GM10248 (cell line): Measurements from ENCODE around the gene FAM217B.

Source experiments
- CTCF ChIA-PET: fragments of 300-600 bp; sonication (Branson Sonifier 250); formaldehyde crosslinking; extraction: SDS; loops from one replicate; lab custom pipeline; 2021; ENCODE audit warnings: antibody characterized with exemption; lab: Yijun Ruan, JAX
- POLR2A ChIA-PET: fragments of 350-650 bp; sonication (Branson Sonifier 250); formaldehyde crosslinking; extraction: SDS; loops from one replicate; lab custom pipeline; 2020; ENCODE audit warnings: antibody characterized with exemption; lab: Yijun Ruan, JAX
- DNase-seq: peaks from one replicate; pipeline ENCODE4 v3.0.0; 2012; ENCODE audit errors: extremely low spot score
- TF ChIP-seq, protein P1 (sequence below): IDR thresholded peaks from 2 replicates; pipeline ENCODE4 v1.5.1; 2012; ENCODE audit warnings: mild to moderate bottlenecking, low read depth; ENCODE audit errors: extremely low read depth, missing control alignments, control extremely low read depth

The FAM217B gene, protein sequence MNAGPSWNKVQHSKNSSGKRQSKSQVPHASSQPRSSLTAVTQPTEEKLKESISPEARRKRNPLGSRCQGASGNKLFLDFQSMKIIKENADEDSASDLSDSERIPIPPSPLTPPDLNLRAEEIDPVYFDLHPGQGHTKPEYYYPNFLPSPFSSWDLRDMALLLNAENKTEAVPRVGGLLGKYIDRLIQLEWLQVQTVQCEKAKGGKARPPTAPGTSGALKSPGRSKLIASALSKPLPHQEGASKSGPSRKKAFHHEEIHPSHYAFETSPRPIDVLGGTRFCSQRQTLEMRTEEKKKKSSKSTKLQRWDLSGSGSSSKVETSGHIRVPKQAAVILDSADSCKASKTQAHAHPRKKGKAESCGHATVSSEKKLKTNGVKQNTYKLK

DNA sequence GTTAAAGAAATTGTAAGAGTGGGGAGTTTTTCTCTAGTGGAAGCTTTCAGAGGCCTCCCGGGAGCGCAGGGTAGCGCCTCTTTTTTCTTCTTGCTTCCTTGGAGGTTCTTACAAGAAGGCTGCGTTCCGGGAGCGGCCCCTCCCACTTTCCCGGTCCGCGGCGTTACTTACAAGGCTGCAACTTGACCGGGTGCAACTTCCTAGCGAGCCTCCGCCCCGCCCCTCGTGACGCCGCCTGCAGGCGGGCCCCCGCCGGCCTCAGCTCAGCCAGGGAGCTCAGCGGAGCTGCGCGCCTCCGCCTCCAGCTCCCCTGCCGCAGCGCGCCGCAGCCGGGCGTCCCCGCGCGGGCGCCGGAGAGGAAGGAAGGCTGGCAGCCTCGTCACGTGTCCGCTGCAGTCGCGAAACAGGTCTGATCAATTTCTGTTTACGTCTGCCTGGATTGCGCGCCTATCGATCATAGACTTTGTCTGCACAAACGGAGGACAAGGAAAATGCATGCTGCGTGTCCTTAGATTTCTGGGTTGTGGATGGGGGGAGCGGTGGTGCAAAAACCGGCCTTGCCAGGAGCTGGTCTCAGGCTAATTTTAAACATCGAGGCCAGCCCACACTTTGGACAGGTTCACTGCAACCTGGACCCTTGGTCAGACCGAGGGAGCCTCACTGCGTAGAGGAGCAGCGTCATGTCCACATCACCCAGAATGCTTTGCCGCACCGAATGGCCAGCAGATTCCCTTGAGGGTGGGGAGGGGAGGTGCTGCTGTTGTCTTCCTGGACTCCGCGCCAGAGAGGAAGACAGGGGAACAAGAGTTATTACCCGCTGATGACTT lies at the start of gene FAM217B, which contains the start of gene PPP1R3D:
Gene FAM217B, plus strand, starts transcription at position 261 of the 827 bp plus-strand sequence. CDS start 3,555 bp downstream, outside the sequence.
Gene PPP1R3D, minus strand, starts transcription at position 177 of the 827 bp plus-strand sequence. CDS start 374 bp downstream, outside the sequence.
- CTCF ChIA-PET, result interaction anchor here (0.9 to 2.8 kb wide), 13 partner anchors 8 to 157 kb away, joined by 3 to 11 read pairs (median 5); no protein-coding TSS in a partner anchor
- DNase-seq, result peak; percentile 97
- POLR2A ChIA-PET, result interaction anchor here (0.6 kb wide), 1 partner anchor 101 kb away, joined by 3 read pairs; no protein-coding TSS in a partner anchor
- TF ChIP-seq, protein P1, sequence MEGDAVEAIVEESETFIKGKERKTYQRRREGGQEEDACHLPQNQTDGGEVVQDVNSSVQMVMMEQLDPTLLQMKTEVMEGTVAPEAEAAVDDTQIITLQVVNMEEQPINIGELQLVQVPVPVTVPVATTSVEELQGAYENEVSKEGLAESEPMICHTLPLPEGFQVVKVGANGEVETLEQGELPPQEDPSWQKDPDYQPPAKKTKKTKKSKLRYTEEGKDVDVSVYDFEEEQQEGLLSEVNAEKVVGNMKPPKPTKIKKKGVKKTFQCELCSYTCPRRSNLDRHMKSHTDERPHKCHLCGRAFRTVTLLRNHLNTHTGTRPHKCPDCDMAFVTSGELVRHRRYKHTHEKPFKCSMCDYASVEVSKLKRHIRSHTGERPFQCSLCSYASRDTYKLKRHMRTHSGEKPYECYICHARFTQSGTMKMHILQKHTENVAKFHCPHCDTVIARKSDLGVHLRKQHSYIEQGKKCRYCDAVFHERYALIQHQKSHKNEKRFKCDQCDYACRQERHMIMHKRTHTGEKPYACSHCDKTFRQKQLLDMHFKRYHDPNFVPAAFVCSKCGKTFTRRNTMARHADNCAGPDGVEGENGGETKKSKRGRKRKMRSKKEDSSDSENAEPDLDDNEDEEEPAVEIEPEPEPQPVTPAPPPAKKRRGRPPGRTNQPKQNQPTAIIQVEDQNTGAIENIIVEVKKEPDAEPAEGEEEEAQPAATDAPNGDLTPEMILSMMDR, result no peak

DNA sequence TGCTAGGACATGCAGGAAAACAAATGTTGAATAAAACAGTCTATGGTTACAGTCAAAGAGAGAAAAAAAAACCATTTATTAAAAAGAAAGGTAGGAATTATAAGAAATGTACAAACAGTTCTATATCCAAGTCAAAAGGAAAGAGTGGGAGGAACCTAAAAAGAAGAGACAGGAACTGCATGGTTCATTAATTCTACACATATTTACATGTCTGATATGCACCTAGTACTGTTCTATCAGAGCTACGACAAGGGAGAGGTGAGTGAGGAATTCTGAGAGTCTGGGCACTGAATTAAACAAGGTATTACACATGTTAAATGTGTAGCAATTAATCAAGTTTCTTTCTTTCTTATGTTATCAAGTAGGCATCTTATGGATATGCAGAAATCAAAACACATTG lies 48.6 kb upstream of the FAM217B start:
- no peak for DNase-seq
- ChIA-PET POLR2A (no interaction called here), CTCF (no interaction called here)
- TF ChIP-seq, protein P1, result no peak

DNA sequence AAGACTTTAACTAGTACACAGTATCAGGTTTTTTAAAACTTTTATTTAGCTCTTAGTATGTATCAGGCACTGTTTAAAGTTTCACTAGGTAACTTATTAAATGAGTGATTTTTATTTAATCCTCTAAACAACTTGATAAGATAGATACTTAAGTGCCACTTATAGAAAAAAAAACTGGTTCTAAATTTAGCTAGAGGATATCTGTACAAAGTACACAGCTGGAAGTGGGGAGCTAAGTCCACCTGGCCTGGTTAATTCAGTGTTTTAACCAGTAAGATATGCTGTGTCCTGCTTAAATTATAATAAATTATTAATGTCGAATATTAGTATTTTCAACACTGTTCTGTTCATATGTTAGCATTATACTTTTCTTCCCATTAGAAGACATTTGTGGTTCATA lies 44.3 kb upstream of the FAM217B start:
- CTCF ChIA-PET, result interaction anchor here (0.9 to 1.8 kb wide), 2 partner anchors 13 to 38 kb away, joined by 3 to 4 read pairs; partner anchors contain the start of gene SYCP2
- TF ChIP-seq, protein P1, result no peak
- POLR2A ChIA-PET, result no interaction called here
- no peak for DNase-seq

DNA sequence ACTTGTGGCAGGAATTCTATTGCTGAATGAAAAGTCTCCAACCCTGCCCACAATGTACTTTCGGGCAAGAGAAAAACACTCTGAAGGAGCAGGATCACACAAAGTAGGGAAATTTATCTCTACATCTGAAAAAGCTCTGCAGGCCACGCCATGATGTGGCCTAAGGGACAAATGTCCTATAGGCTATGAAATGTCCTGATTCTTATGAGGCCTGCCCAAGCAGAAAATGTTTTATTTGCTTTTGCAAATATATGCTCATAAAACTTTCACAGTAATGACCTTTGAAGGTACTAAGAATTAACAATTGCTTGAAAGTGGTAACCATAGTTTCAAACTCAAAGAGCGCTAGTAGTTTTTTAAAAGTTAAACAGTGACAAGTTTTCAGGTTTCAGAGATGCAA lies 37.7 kb upstream of the FAM217B start:
- CTCF ChIA-PET, result interaction anchor here (0.8 to 1.2 kb wide), 2 partner anchors 14 to 34 kb away, joined by 3 read pairs; no protein-coding TSS in a partner anchor
- DNase-seq, result no peak
- POLR2A ChIA-PET, result no interaction called here
- TF ChIP-seq, protein P1, result no peak

DNA sequence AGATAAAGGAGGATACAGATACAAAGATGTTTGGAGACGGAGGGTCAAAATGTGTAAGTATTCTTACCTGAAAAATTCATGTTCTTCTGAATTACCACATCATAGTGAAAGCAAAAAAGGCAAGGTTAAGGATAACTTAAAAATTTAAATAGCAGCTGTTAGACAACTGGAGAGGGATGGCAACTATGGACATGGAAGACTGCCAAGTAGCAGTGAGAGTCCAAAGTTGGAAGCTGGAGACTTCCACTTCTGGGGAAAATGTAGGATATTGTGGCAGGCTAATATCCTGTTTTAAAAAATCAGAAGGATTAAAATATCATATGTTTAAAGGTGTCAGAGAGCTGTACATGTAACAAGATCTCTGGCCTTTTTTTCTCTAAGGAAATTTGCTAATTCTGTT lies 36.6 kb upstream of the FAM217B start:
- POLR2A ChIA-PET, result no interaction called here
- TF ChIP-seq, protein P1, result no peak
- DNase-seq, result no peak
- CTCF ChIA-PET, result no interaction called here

DNA sequence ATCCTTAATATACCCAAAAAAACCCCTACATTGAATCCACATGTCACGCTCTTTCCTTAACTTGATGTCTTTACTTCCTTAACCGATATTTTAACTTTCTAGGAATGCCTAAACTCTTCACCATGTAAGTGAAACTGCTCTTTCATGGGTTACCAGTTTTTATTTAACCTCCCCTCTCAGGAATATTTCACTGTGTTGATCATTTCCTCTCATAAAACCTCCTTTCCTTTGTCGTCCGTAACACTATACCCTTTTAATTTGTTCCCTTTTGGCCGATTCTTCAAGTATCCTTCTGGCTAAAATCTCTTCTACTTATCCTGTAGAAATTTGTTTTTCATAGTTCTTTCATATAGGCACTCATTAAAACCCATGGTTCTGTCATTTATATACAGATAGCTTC lies 31.3 kb upstream of the FAM217B start:
- TF ChIP-seq, protein P1, result no peak
- no peak for DNase-seq
- CTCF ChIA-PET, result interaction anchor here (1.0 kb wide), 1 partner anchor 13 kb away, joined by 3 read pairs; no protein-coding TSS in a partner anchor
- POLR2A ChIA-PET, result no interaction called here
